GM21576 (cell line): ENCODE data around the gene ZGPAT.

Experiments
- ATAC-seq: cut with Tn5 transposase; IDR thresholded peaks from one replicate; pipeline ENCODE4 v1.9.1; 2021; ENCODE audit warnings: mild to moderate bottlenecking, moderate library complexity; ENCODE audit not compliant: unreplicated experiment

ZGPAT gene

DNA sequence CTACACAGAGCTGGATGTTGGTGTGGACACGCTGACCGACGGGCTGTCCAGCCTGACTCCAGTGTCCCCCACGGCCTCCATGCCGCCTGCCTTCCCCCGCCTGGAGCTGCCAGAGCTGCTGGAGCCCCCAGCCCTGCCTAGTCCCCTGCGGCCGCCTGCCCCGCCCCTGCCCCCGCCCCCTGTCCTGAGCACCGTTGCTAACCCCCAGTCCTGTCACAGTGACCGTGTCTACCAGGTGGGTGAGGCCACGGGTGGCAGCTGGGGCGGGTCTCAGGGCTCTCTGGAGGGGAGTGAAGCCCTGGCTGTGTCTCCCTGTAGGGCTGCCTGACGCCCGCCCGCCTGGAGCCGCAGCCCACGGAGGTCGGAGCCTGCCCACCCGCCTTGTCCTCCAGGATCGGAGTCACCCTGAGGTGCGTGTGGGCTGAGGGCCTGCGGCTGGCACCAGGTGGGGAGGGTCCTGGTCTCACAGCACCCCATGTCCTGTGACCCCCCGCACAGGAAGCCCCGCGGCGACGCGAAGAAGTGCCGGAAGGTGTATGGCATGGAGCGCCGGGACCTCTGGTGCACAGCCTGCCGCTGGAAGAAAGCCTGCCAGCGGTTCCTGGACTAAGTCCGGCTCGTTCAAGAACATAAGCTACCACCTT, 34.7 kb downstream of the ZGPAT start:
- ATAC-seq, result no peak

- no peak for ATAC-seq
Observed at GRCh38 chr20:63743210-63743970, 35.6 kb downstream of the ZGPAT start.

DNA sequence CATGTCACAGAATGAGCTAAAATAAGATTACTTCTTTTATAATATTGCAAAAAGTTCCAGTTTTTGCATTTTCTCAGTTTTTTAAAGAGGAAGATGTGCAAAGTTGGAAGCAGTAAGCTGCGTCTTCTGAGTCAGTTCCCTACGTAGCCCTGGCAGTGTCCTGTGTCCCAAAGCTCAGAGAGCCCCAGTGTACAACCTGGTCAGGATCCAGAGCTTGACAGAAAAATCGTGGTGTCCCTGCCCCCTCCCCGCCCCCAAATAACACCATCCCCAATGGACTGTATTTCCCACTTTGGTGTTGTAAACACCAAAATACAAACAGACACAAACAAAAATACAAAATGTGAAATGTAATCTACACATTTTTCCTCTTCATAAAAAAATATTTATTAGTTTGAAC, 36.3 kb downstream of the ZGPAT start:
- no peak for ATAC-seq

DNA sequence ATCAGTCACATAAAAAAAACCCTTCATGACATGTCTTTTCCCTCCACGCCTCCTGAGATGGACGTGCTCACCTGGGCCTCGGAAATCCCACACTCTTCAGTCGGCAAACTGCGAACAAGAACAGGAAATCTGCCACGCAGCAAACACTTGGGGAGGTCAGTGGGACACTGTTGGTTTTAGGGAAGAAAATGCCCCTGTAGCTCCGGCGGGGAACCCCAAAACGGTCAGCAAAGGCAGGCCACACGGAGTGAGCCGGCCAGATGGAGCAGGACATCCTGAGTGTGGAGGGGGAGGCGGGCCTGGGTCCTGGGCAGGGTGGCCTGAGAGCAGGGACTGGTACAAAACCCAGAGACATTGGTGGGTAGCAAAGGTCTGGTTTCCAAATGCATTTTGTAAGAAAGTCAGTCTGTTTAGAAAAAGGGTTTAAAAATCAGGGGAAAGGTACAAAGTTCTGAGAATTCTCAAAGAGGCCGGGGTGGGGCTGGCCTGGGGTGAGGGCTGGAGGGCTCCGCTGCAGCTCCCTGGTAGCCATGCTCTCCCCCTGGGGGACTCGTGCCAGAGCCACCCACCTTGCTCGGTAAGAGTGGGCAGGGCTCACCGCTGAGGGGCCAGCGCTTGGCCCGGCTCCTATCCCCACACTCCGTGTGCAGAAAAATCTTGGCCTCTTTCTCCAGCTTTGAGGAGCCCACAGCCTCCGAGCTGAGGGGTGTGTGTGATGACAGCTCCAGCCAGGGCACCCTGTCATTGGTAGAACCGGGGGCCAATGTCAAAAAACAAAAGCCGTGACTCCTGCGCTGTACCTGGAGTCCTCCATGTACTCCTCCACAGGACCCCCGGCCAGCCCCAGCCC, 37.0 kb downstream of the ZGPAT start:
- ATAC-seq, result no peak

DNA sequence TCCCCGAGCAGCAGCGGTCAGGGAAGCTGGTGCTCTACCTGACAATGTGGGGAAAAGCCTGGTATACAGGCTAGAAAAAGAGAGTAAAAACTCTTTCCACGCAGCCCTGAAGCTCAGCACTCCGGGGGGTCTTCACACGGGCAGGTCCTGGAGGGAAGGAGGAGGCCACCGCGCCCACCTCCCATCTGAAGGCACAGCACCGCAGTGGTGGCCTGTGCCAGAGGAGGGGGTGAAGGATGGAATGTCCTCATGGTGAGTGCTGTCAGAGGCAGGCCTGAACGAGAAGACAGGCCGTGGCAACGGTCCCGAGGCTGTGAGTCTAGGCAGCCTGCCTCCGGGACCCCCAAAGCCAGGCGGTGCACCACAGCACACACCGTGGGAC, 37.6 kb downstream of the ZGPAT start:
- ATAC-seq, result no peak

DNA sequence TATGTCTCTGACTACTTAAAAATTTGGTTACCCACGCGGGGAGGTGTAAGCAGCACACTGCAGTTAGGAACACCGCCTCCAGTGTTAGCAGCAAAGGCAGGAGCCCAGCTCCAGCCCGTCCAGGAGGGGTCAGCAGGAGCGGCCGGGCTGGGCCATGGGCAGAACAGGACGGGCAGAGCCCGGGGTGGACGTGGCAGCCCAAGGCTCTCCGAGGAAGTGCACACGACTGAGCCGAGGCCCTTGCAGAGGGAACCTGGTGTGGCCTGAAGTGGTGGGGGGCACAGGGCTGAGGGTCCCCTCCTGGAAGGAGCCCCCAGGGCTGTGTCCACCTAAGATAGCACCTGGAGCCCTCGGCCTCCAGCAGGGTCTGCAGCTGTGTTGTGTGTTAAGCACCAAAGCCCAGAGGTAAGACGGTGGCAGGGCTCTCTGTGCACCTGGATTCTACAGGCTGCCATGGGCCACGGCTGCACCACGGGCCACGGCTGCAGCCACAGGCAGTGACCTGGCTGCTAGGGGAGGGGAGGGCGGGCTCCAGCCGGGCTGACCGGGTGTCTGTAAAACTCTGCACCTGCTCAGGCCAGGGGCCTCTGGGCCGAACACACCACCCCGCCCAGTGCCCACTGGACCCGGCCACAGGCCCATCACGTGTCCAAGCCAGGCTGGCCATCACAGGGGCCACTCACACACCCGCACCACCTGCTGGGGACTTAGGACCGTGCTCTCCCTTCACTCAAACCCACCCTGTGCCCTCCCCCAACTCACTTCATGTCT, 38.3 kb downstream of the ZGPAT start:
- ATAC-seq, result no peak

GRCh38 chr20:63746751-63747315, 39.0 kb downstream of the ZGPAT start:
- ATAC-seq, result no peak

- no peak for ATAC-seq
Observed at GRCh38 chr20:63747622-63748069, 39.8 kb downstream of the ZGPAT start.

- no peak for ATAC-seq
Observed at GRCh38 chr20:63748070-63748933, 40.5 kb downstream of the ZGPAT start.

- no peak for ATAC-seq
Observed at GRCh38 chr20:63748934-63749270, 41.1 kb downstream of the ZGPAT start.

DNA sequence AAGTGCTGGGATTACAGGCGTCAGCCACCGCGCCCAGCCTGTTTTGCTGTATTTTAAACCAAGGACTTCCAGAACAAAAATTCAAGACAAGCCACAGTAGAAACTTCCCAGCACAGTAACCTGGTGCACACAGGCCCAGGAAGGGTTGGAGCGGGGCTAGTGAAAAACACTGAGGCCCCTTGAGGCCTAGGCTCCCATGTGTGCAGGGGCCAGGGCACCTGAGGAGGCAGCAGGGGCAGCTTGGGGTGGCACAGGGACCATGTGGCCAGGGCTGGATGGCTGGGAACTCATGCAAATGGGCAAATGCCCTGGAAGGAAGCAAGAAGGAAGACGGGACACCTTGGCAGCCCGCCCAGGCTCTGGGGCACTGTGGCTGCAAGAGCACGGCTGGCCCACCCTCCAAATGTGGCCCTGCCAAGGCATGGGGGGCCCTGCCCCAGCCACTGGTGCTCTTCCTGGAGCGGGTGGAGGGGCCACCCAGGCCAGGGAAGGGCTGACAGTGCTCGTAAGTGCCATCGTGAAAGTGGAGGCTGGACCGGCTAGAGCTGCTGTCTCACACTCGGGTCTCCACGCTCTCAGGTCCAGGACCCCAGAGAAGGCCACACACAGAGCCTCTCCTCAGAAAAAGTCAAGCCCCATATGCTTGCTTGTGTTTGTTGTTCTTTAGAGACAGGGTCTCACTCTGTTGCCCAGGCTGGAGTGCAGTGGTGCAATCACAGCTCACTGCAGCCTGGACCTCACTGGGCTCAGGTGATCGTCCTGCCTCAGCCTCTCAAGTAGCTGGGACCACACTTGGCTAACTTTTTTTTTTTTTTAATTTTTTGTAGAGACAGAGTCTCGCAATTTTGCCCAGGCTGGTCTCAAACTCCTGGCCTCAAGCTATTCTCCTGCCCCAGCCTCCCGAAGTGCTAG, 42.0 kb downstream of the ZGPAT start:
- no peak for ATAC-seq

DNA sequence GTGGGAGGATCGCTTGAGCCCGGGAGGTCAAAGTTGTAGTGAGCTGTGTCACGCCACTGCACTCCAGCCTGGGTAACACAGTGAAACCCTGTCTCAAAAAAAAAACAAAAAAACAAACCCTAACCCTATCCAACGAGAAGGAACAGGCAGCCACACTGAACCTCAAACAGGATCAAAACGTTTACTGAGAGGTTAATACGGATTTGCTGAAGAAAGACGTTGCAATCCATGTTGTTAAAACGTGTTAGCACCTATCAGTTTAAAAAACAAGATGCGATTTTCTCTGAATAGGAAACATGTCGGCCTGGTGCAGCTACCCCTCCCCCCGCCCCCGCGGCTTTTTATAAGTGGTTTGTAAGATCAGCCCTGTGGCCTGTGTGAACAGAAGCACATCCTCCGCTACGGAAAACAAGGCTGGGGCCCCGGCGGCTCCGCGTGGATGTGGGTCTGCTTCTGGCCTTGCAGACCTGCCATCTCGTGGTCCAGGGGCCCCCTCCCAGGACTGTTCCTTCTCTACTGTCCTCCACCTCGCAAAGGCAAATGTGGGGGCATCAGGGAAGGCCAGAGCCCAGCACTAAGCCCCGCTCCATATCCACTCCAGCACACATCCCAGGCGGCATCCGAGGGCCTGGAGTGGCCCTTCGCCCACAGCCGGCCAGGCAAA, 43.1 kb downstream of the ZGPAT start:
- ATAC-seq, result no peak

GRCh38 chr20:63751471-63752271, 43.8 kb downstream of the ZGPAT start:
- no peak for ATAC-seq

DNA sequence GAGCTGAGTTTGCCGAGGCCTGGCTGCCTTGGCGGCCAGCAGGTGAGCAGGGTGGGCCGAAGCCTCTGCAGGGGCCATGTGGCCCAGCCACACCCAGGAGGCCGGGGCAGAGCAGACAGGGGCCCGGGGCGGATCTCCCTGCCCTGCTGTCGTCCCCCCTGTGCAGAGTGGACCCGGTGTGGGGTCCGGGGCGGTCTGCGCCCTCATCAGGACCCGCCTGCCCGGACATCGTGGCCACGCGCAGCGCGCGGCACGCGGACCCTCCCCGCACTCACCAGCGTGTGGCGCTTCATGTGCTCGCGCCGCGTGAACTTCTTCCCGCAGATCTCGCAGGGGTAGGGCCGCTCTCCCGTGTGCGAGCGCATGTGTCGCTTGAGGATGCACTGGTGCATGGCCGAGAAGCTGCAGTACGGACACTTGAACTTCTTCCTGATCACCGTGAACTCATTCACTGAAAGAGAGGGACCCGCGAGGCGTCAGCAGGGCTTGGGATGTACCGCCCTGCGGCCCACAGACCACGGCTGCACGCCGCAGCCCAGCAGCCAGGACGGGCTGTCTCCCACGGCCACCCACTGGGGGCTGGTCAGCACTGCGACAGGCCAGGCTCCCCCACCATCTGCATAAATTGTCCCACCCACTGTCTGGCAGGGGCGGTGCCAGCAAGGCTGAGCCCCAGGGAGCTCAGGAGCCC, 44.7 kb downstream of the ZGPAT start:
- no peak for ATAC-seq

DNA sequence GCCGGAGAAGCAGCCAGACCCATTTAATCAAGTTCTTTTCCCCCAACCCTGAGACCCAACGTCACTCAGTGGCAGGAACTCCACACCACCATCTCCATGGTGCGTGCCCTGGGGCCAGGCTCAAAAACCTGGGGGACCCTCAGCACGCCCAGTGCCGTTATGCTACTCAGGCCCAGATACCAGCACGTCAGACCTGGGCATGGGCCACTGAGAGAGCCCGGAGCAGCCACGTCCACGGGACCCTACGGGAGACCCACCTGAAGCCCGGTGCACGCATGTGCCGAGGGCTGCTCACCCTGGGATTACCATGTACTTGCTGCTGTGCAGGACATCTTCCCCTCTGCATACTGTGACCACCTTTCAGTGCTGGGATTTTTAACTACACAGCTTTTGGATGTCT, 45.5 kb downstream of the ZGPAT start:
- ATAC-seq, result no peak

DNA sequence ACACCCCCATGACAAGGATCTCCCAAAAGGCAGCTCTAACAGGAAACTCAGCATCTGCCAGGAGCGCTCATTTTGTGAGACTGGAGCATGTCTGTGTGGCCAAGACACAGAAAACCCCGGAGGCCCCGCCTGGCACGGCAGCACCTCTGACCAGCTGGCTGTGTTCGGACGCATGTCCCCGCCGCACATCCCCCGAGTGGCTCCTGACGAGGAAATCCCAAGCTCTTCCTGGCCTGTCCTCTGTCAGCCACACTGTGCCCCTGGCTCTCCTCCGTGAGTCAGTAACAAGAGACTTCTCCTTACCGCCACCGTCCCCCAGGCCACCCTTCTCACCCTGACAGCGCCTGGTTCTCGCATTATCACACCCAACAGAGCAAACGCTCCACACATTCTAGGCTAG, 46.2 kb downstream of the ZGPAT start:
- no peak for ATAC-seq
